ENCODE results near the gene IL19. TPM values are rescaled to one million over a fixed set of nuclear protein-coding genes. Genes with fewer than 3 reads are reported as not detected.

Gene IL19
- total and polyA plus RNA-seq, 5 donors from 2014 or later = not detected

- Histone ChIP-seq H3K27ac (ENCODE audit: insufficient read depth, low read length, poor library complexity, severe bottlenecking) (no peak within 1 kb of the TSS), H3K9me3 (ENCODE audit: control insufficient read depth in 2 of 2, low read length in 2 of 2) (no peaks in the 10 kb centered on the region), H3K4me3 (ENCODE audit: low read depth, low read length) (no peak within 1 kb of the TSS), H3K4me1 (ENCODE audit: control insufficient read depth, insufficient read depth, low read length, poor library complexity, severe bottlenecking) (no peaks in the 10 kb centered on the region), H3K36me3 (ENCODE audit: control insufficient read depth, insufficient read depth, low read length) (no peaks in the 10 kb centered on the region), H3K27me3 (ENCODE audit: control insufficient read depth, insufficient read depth, low read length) (peaks cover 20% of the 10 kb centered on the region)
- ATAC-seq (ENCODE audit: low read depth in 2 of 2) (peak; percentile 81), DNase-seq (peak; percentile 71 to 78 (median 75))
- H3K4me1 Mint-ChIP-seq = peaks cover 0 to 6% (median 4%) of the 10 kb centered on the region in 4 donors
- H3K36me3 Mint-ChIP-seq = no peaks in the 10 kb centered on the region
- no peak within 1 kb of the TSS for H3K4me3 Mint-ChIP-seq
- peak within 1 kb of the TSS in 2 of 3 donors; percentile 24 to 37 for H3K27ac Mint-ChIP-seq
- H3K9me3 Mint-ChIP-seq = no peaks in the 10 kb centered on the region
- peaks cover 45% of the 10 kb centered on the region for H3K27me3 Mint-ChIP-seq
Measured at GRCh38 chr1:206864939-206865671, 94.5 kb downstream of the IL19 start, which contains the start of gene IL20. Gene IL20 (plus strand): TSS chr1:206865623. CDS start chr1:206865853, 230 bp downstream.

DNA sequence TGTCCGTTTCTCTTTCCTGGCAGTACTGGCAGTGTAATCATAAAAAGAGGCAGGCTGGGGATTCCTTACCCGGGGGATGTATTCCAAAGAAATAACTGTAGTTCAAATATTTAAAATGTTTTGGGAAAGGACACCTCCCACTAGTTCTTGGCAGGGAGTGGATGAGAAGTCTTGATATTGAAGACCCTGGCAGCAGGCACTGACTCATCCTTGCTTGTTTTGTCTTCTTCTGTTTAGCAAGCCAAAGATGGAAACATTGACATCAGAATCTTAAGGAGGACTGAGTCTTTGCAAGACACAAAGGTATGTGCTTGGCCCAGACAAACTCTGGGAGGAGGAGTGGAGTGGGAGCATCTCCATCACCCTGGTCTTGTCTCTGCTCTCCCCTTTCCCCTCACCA is 95.5 kb downstream of the IL19 start:
- Mint-ChIP-seq H3K4me3 (no peak overlapping the region), H3K27me3 (peaks cover 37% of the 10 kb centered on the region), H3K9me3 (no peaks in the 10 kb centered on the region), H3K4me1 (peaks cover 0 to 6% (median 4%) of the 10 kb centered on the region in 4 donors), H3K36me3 (no peaks in the 10 kb centered on the region), H3K27ac (no peak overlapping the region)
- Histone ChIP-seq H3K4me3 (ENCODE audit: low read depth, low read length) (no peak overlapping the region), H3K27ac (ENCODE audit: insufficient read depth, low read length, poor library complexity, severe bottlenecking) (no peak overlapping the region), H3K27me3 (ENCODE audit: control insufficient read depth, insufficient read depth, low read length) (peaks cover 23% of the 10 kb centered on the region), H3K36me3 (ENCODE audit: control insufficient read depth, insufficient read depth, low read length) (no peaks in the 10 kb centered on the region), H3K4me1 (ENCODE audit: control insufficient read depth, insufficient read depth, low read length, poor library complexity, severe bottlenecking) (no peaks in the 10 kb centered on the region), H3K9me3 (ENCODE audit: control insufficient read depth in 2 of 2, low read length in 2 of 2) (no peaks in the 10 kb centered on the region)
- ATAC-seq (ENCODE audit: low read depth in 2 of 2) (no peak), DNase-seq (no peak)

DNA sequence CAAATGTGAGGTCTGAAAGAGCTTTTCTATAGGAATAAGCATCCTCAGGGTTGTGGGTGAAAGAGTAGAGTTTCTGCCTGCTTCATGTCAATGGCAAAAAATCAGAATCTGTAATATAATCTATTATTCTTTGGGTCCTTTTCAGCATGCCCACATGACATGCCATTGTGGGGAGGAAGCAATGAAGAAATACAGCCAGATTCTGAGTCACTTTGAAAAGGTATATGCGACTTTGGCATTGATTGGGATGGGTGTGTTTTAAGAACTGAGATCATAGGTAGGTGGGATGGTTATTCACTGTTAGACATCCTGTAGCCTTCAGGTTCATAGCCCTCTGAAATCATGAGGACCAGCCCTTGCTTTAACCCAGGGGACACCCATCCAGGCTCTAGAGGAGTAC is 96.7 kb downstream of the IL19 start:
- H3K9me3 Mint-ChIP-seq = peaks cover 0 to 4% (median 1%) of the 10 kb centered on the region in 7 donors
- Histone ChIP-seq H3K36me3 (ENCODE audit: control insufficient read depth, insufficient read depth, low read length) (no peaks in the 10 kb centered on the region), H3K27me3 (ENCODE audit: control insufficient read depth, insufficient read depth, low read length) (peaks cover 23% of the 10 kb centered on the region), H3K9me3 (ENCODE audit: control insufficient read depth in 2 of 2, low read length in 2 of 2) (peaks cover 2 to 4% of the 10 kb centered on the region in 2 experiments), H3K4me1 (ENCODE audit: control insufficient read depth, insufficient read depth, low read length, poor library complexity, severe bottlenecking) (no peaks in the 10 kb centered on the region), H3K27ac (ENCODE audit: insufficient read depth, low read length, poor library complexity, severe bottlenecking) (no peak overlapping the region), H3K4me3 (ENCODE audit: low read depth, low read length) (no peak overlapping the region)
- no peak overlapping the region for H3K4me3 Mint-ChIP-seq
- ATAC-seq (ENCODE audit: low read depth in 2 of 2) = no peak
- DNase-seq = no peak
- peaks cover 27% of the 10 kb centered on the region for H3K27me3 Mint-ChIP-seq
- peaks cover 3% of the 10 kb centered on the region for H3K36me3 Mint-ChIP-seq
- no peak overlapping the region for H3K27ac Mint-ChIP-seq
- H3K4me1 Mint-ChIP-seq = peaks cover 0 to 6% (median 4%) of the 10 kb centered on the region in 4 donors

- Histone ChIP-seq H3K27ac (ENCODE audit: insufficient read depth, low read length, poor library complexity, severe bottlenecking) (no peak overlapping the region), H3K9me3 (ENCODE audit: control insufficient read depth in 2 of 2, low read length in 2 of 2) (peaks cover 3 to 9% of the 10 kb centered on the region in 2 experiments), H3K4me1 (ENCODE audit: control insufficient read depth, insufficient read depth, low read length, poor library complexity, severe bottlenecking) (no peaks in the 10 kb centered on the region), H3K36me3 (ENCODE audit: control insufficient read depth, insufficient read depth, low read length) (no peaks in the 10 kb centered on the region), H3K27me3 (ENCODE audit: control insufficient read depth, insufficient read depth, low read length) (peaks cover 20% of the 10 kb centered on the region), H3K4me3 (ENCODE audit: low read depth, low read length) (no peak overlapping the region)
- Mint-ChIP-seq H3K36me3 (peaks cover 3% of the 10 kb centered on the region), H3K27ac (no peak overlapping the region), H3K4me3 (no peak overlapping the region), H3K9me3 (peaks cover 0 to 5% (median 1%) of the 10 kb centered on the region in 7 donors), H3K27me3 (peaks cover 23% of the 10 kb centered on the region), H3K4me1 (peaks cover 0 to 6% (median 4%) of the 10 kb centered on the region in 4 donors)
- ATAC-seq (ENCODE audit: low read depth in 2 of 2) (no peak), DNase-seq (no peak)
Measured at GRCh38 chr1:206867716-206868115, 97.1 kb downstream of the IL19 start.

DNA sequence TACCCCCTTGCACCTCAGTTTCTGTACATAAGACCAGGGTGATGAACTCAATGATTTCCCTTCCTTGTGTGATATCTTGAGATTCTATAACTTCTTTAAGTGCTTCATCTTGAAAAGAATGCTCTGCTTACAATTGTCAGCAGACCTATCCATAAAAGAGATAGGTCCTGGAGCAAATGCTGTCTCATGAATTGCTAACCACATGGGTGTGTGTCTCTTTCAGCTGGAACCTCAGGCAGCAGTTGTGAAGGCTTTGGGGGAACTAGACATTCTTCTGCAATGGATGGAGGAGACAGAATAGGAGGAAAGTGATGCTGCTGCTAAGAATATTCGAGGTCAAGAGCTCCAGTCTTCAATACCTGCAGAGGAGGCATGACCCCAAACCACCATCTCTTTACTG is 97.7 kb downstream of the IL19 start:
- H3K4me3 Mint-ChIP-seq = no peak overlapping the region
- Histone ChIP-seq H3K36me3 (ENCODE audit: control insufficient read depth, insufficient read depth, low read length) (no peaks in the 10 kb centered on the region), H3K27ac (ENCODE audit: insufficient read depth, low read length, poor library complexity, severe bottlenecking) (no peak overlapping the region), H3K4me1 (ENCODE audit: control insufficient read depth, insufficient read depth, low read length, poor library complexity, severe bottlenecking) (no peaks in the 10 kb centered on the region), H3K9me3 (ENCODE audit: control insufficient read depth in 2 of 2, low read length in 2 of 2) (peaks cover 3 to 9% of the 10 kb centered on the region in 2 experiments), H3K27me3 (ENCODE audit: control insufficient read depth, insufficient read depth, low read length) (peaks cover 18% of the 10 kb centered on the region), H3K4me3 (ENCODE audit: low read depth, low read length) (no peak overlapping the region)
- H3K4me1 Mint-ChIP-seq = peaks cover 0 to 6% (median 4%) of the 10 kb centered on the region in 4 donors
- DNase-seq (no peak), ATAC-seq (ENCODE audit: low read depth in 2 of 2) (no peak)
- H3K27me3 Mint-ChIP-seq = peaks cover 17% of the 10 kb centered on the region
- H3K9me3 Mint-ChIP-seq = peaks cover 0 to 7% (median 1%) of the 10 kb centered on the region in 7 donors
- H3K27ac Mint-ChIP-seq = no peak overlapping the region
- H3K36me3 Mint-ChIP-seq = peaks cover 3% of the 10 kb centered on the region

GRCh38 chr1:206872139-206872538 is 101.6 kb downstream of the IL19 start:
- no peak overlapping the region for H3K4me3 Mint-ChIP-seq
- no peak overlapping the region for H3K4me3 ChIP-seq (ENCODE audit: low read depth, low read length)
- peaks cover 3 to 20% (median 9%) of the 10 kb centered on the region in 7 donors for H3K9me3 Mint-ChIP-seq
- peaks cover 15% of the 10 kb centered on the region for H3K27me3 ChIP-seq (ENCODE audit: control insufficient read depth, insufficient read depth, low read length)
- no peak overlapping the region for H3K27ac Mint-ChIP-seq
- DNase-seq (no peak), ATAC-seq (ENCODE audit: low read depth in 2 of 2) (no peak)
- H3K36me3 Mint-ChIP-seq = peaks cover 17% of the 10 kb centered on the region
- H3K36me3 ChIP-seq (ENCODE audit: control insufficient read depth, insufficient read depth, low read length) = no peaks in the 10 kb centered on the region
- peaks cover 12 to 21% of the 10 kb centered on the region in 2 experiments for H3K9me3 ChIP-seq (ENCODE audit: control insufficient read depth in 2 of 2, low read length in 2 of 2)
- no peaks in the 10 kb centered on the region for H3K4me1 Mint-ChIP-seq
- peaks cover 12% of the 10 kb centered on the region for H3K27me3 Mint-ChIP-seq
- no peaks in the 10 kb centered on the region for H3K4me1 ChIP-seq (ENCODE audit: control insufficient read depth, insufficient read depth, low read length, poor library complexity, severe bottlenecking)
- H3K27ac ChIP-seq (ENCODE audit: insufficient read depth, low read length, poor library complexity, severe bottlenecking) = no peak overlapping the region

DNA sequence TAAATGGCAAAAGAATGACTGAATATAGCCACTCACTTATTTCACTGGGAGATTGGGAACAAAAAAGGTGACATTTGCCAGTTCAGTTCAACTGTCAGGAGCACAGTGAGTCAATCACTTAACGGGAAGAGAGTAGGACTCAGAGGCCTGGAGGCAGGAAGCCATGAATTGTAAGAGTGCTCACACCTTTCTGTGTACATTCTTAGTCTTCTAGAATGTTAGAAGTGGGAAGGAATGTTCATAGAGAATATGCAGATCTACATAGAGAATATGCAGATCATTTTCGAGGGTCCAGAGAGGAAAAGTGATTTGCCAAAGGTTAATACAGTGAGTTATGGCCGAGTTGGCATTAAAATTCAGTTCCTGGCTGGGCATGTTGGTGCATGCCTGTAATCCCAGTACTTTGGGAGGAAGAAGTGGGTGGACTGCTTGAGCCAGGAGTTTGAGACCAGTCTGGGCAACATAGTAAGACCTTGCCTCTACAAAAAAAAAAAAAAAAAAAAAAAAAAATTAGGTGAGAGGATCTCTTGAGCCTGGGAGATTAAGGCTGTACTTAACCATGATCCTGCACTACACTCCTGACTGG is 103.1 kb downstream of the IL19 start:
- H3K9me3 ChIP-seq (ENCODE audit: control insufficient read depth in 2 of 2, low read length in 2 of 2) = peaks cover 19 to 35% of the 10 kb centered on the region in 2 experiments
- no peak for ATAC-seq (ENCODE audit: low read depth in 2 of 2)
- H3K36me3 Mint-ChIP-seq = peaks cover 23% of the 10 kb centered on the region
- no peak overlapping the region for H3K4me3 ChIP-seq (ENCODE audit: low read depth, low read length)
- H3K27me3 Mint-ChIP-seq = peaks cover 12% of the 10 kb centered on the region
- no peaks in the 10 kb centered on the region for H3K36me3 ChIP-seq (ENCODE audit: control insufficient read depth, insufficient read depth, low read length)
- peaks cover 7% of the 10 kb centered on the region for H3K27me3 ChIP-seq (ENCODE audit: control insufficient read depth, insufficient read depth, low read length)
- H3K9me3 Mint-ChIP-seq = peaks cover 3 to 28% (median 16%) of the 10 kb centered on the region in 7 donors
- H3K4me1 Mint-ChIP-seq = no peaks in the 10 kb centered on the region
- DNase-seq = no peak
- H3K27ac Mint-ChIP-seq = no peak overlapping the region
- no peak overlapping the region for H3K27ac ChIP-seq (ENCODE audit: insufficient read depth, low read length, poor library complexity, severe bottlenecking)
- H3K4me1 ChIP-seq (ENCODE audit: control insufficient read depth, insufficient read depth, low read length, poor library complexity, severe bottlenecking) = no peaks in the 10 kb centered on the region
- no peak overlapping the region for H3K4me3 Mint-ChIP-seq
